ENCODE data around the gene BAZ2B. TPM values are rescaled to one million over a fixed set of nuclear protein-coding genes. Genes with fewer than 3 reads are reported as not detected.
A peak's percentile ranks its signal among the peaks of the same experiment; 100 is the strongest.

Gene BAZ2B
- total and polyA plus RNA-seq, 9 of the 15 experiments (the other 6 are each of a cell fraction or from before 2014, with no cell fraction given), result 7.5 to 38.6 (median 19.8) TPM

DNA sequence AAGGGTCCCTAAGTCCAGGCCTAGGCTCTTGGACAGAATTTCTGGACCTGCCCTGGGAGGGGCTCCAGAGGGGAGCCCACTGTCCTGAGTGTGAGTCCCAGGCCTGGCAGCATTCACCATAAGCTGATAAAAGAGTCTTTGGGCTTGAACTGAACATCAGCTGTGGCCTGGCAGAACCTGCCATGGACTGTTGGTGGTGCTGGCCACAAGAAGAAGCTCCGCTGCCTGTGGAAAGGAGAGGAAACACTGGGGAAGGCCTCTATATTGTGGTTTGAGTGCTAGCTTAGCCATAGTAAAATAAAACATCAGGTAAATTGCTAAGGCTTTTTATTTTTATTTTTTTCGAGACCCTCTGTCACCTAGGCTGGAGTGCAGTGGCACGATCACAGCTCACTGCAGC, 20.9 kb upstream of the BAZ2B start:
- TF ChIP-seq, protein P1, sequence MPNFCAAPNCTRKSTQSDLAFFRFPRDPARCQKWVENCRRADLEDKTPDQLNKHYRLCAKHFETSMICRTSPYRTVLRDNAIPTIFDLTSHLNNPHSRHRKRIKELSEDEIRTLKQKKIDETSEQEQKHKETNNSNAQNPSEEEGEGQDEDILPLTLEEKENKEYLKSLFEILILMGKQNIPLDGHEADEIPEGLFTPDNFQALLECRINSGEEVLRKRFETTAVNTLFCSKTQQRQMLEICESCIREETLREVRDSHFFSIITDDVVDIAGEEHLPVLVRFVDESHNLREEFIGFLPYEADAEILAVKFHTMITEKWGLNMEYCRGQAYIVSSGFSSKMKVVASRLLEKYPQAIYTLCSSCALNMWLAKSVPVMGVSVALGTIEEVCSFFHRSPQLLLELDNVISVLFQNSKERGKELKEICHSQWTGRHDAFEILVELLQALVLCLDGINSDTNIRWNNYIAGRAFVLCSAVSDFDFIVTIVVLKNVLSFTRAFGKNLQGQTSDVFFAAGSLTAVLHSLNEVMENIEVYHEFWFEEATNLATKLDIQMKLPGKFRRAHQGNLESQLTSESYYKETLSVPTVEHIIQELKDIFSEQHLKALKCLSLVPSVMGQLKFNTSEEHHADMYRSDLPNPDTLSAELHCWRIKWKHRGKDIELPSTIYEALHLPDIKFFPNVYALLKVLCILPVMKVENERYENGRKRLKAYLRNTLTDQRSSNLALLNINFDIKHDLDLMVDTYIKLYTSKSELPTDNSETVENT (CRISPR knock-in tag; IDR thresholded peaks at IDR 0.05), result no peak
- TF ChIP-seq TGIF2 (CRISPR knock-in tag; IDR thresholded peaks at IDR 0.05) (no peak), RBM39 (optimal IDR thresholded peaks at IDR 0.05; ENCODE audit: low read depth, low read length) (no peak), ZZZ3 (IDR thresholded peaks at IDR 0.05) (no peak), SOX6 (IDR thresholded peaks at IDR 0.05) (no peak), ZKSCAN1 (IDR thresholded peaks at IDR 0.05; ENCODE audit: low read depth, low read length) (no peak)
- TF ChIP-seq, protein P2, sequence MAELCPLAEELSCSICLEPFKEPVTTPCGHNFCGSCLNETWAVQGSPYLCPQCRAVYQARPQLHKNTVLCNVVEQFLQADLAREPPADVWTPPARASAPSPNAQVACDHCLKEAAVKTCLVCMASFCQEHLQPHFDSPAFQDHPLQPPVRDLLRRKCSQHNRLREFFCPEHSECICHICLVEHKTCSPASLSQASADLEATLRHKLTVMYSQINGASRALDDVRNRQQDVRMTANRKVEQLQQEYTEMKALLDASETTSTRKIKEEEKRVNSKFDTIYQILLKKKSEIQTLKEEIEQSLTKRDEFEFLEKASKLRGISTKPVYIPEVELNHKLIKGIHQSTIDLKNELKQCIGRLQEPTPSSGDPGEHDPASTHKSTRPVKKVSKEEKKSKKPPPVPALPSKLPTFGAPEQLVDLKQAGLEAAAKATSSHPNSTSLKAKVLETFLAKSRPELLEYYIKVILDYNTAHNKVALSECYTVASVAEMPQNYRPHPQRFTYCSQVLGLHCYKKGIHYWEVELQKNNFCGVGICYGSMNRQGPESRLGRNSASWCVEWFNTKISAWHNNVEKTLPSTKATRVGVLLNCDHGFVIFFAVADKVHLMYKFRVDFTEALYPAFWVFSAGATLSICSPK (IDR thresholded peaks at IDR 0.05; ENCODE audit: borderline replicate concordance), result no peak
- H3K79me2 ChIP-seq (ENCODE audit: control insufficient read depth, insufficient read depth, low read length), result no peaks in the 10 kb centered on the region
- no peak overlapping the region for H3K9ac ChIP-seq (ENCODE audit: insufficient read depth in 1 of 2, low read depth in 2 of 2, low read length in 2 of 2)
- in situ Hi-C loops (cut with MboI) (no loop called here), intact Hi-C loops (cut with micrococcal nuclease) (no loop called here)
- no peaks in the 10 kb centered on the region for H3K36me3 ChIP-seq (ENCODE audit: control insufficient read depth, insufficient read depth, low read length)
- no peaks in the 10 kb centered on the region for H4K20me1 ChIP-seq (replicated peaks; ENCODE audit: control insufficient read depth, insufficient read depth, low read length)
- no peaks in the 10 kb centered on the region for H3K9me3 ChIP-seq (replicated peaks; ENCODE audit: control insufficient read depth, insufficient read depth, low read depth, low read length)
- H3K4me2 ChIP-seq (ENCODE audit: insufficient read depth, low read length), result no peak overlapping the region
- no peak overlapping the region for H3K27ac ChIP-seq (ENCODE audit: extremely low read depth, low read depth, low read length)
- CTCF ChIA-PET (ENCODE audit: low intra/inter-chr PET ratio), result no interaction called here
- FAIRE-seq, result no peak
- 57% methylated on average over 3 of the region's 3 CpGs for WGBS (ENCODE audit: insufficient coverage, low coverage, missing lambda C conversion rate)
- peak; percentile 49; the same call in 1 of the 3 replicates for ATAC-seq
- DNase-seq (ENCODE audit: extremely low read depth in 1 of 4, low spot score in 3 of 4), result no peak
- no peak overlapping the region for H2AFZ ChIP-seq (ENCODE audit: low read depth, low read length)
- no peaks in the 10 kb centered on the region for H3K27me3 ChIP-seq (ENCODE audit: control insufficient read depth in 2 of 2, insufficient read depth in 2 of 2, low read length in 2 of 2)
- BruUV-seq (replicated peaks), result no TSS peak
- POLR2A ChIA-PET, result interaction anchor here (1.2 to 1.4 kb wide), 2 partner anchors 13 to 21 kb away, joined by 3 read pairs; partner anchors contain the start of gene BAZ2B
- no peak overlapping the region for H3K4me3 ChIP-seq
- H3K9me1 ChIP-seq (ENCODE audit: control insufficient read depth, insufficient read depth, low read length), result no peaks in the 10 kb centered on the region
- no peaks in the 10 kb centered on the region for H3K4me1 ChIP-seq (replicated peaks in 1 of 2; ENCODE audit: control insufficient read depth in 2 of 2, insufficient read depth in 2 of 2, low read length in 2 of 2)

Measured in K562 (cell line).